NCI-H2081 (cell line): ENCODE results near the gene VAMP5.
"Not testable (repeated sequence)": the region's sequence is repeated elsewhere in the genome, so short reads cannot be mapped to it uniquely, and the experiment has no call there.

Experiments used
- DNase-seq, 2 experiments: peaks; one replicate each; lab custom pipeline; 2025; lab: John Stamatoyannopoulos, UW

The VAMP5 gene

GRCh38 chr2:85601771-85602475 lies 17.7 kb downstream of the VAMP5 start:
- DNase-seq, result no peak

DNA sequence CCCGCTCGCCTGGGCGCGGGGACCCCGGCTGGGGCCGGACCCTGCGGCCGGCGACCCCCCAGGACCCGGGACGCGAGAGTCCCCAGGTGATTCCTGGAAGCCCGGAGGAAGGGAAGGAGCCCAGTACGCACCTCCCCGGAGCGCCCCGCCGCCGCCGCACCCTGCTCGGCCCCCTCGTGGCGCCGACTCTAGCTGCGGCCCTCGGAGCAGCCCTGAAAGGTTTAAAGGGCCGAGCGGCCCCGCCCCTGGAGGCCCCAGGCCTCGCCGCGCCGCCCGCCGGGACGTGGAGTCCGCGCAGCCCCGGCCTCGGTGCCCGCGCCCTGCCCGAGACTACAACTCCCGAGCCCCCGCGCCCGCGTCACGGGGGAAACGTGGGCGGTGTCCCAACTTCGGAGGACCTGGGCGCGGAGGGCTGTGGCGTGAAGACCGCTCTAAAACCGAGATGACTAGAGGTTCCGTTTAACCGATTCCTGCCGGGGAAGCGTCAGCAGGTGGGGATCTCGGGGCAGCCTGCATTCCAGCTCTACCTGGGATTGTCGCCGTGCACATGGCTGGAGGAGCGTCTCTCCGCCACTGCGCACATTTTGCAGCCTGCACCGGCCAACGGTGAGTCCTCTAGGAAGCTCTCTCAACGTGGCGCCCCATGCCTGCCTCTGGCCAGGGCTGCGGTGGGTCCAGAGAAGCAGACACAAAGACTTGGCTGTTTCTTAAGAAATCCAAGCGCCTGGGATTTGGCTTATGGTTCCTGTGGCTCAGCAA lies 18.4 kb downstream of the VAMP5 start, which contains the start of gene TMEM150A:
Gene TMEM150A, minus strand, starts transcription at position 223 of the 759 bp plus-strand sequence. CDS start 750 bp downstream, outside the sequence.
- DNase-seq, result peak; percentile 57 to 76

DNA sequence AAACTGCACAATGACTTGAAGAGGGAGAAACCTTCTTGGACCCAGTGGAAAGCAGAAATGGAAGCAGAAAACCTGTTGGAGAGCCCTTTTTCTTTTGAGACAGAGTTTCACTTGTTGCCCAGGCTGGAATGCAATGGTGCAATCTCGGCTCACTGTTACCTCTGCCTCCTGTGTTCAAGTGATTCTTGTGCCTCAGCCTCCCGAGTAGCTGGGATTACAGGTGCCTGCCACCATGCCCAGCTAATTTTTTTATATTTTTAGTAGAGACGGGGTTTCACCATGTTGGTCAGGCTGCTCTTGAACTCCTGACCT lies 19.9 kb downstream of the VAMP5 start:
- DNase-seq, result not testable (repeated sequence)

DNA sequence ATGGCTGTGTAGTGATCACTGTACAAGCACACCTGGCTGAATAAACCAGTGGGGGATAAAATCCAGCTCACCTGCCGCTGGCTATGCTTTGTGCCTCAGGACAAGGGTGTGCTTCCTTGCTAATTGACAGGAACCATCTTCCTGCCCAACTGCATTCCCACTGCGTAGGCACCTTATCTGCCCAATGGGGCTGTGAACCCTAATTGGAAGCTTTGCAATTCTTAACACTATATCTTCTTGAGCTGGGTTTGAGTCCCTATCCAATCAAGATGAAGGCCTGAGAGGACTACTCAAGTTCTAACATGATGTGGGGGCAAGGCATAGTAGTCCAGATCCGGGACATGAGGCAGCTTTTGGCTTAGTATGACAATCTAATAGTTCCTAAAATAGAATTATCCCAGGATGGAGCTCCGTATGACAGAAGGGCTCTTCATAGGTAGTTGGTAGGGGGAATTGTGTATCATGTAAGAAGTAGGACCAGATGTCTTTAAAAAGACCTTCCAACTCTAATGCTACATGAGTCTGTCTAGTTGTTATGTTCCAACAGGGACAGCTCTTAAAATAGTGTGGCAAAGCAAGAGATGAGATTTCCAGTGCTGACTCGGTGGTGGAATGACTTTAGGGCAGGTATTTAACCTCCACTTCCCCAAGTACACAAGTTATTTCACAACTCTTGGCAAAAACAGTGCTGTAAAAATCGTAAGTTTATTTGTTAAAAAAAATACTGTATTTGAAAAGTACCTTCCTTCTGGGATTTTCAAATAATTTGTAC lies 20.5 kb downstream of the VAMP5 start:
- DNase-seq, result peak in 1 of 2 experiments; percentile 5

DNA sequence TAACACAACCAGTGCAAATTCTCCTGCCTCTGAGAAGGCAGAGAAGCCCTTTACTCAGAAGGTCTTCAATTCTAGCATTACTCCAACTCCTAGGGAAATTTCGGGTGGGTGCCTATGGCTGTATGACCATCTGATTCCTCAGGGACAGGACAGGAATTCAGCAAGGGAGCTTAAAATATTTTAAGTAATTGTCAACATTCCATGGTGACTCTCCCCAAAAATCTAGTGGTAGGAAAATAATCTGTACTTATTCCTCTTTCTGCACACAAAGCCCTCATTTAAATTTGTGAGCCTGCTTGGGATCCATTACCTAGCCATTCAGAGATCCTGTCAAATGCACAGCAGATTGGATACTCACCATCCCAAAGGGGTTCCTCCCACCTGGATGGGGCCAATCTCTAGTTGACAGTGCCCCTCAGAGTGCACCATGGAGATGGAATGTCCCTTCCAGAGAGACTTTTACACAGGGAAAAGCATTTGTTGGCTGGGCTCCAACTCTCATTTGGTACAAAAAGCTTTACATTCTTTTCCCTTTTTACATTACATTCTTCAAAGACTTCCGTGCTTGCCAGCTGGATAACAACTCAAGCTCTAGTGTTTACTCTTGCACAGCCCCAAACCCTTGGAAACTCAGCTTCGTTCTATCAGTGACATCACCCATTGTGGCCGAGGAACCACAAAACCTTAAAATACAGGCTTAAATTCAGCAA lies 21.3 kb downstream of the VAMP5 start:
- DNase-seq, result no peak

GRCh38 chr2:85606116-85606455 lies 21.9 kb downstream of the VAMP5 start:
- DNase-seq, result no peak

- DNase-seq, result no peak
Observed at GRCh38 chr2:85607268-85608215, 23.3 kb downstream of the VAMP5 start.

GRCh38 chr2:85611217-85611704 lies 27.0 kb downstream of the VAMP5 start:
- DNase-seq, result peak in 1 of 2 experiments; percentile 37

DNA sequence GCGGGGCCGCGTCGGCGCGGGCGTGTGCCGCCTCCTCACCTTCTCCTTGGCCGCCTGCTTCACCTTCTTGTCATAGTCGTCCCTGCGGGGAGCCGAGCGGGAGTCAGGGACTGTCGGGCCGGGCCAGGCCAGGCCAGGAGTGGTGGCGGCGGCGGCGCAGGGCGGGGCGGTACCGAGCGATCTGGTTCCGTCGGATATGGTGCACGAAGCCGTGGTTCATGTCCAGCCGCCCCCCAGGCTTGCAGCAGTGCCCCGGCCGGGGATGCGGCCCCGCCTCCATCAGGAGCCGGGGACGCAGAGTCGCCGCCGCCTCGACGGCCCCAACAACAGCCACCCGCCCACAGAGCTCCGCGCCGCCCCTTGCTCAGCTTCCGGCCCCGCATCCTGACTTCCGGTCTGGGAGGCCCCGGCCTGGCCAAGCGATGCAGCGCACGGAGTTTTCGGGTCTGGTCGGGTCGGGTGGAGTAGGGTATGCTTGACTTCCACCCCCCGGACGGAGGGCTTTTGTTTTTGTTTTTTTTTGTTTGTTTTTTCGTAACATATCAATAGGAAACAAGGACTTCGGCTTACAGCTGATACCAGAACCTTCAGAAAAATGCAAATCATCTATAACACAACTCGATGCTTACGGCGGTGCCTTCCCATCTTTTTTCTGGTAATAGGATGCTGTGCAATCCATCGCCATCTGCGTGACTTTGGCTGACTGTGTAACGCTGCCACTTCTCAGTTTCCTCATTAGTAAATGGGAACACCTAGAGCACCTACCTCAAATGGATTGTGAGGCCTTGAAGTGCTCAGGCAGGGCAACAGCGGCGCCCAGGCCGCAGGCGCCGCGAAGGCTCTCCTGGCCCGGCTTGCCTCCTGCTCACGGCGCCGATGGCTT lies 27.7 kb downstream of the VAMP5 start, which contains the start of gene C2orf68:
Gene C2orf68, minus strand, starts transcription at position 362 of the 883 bp plus-strand sequence. Its CDS starts 82 bp downstream, at position 280.
- peak; percentile 84 to 91 for DNase-seq

- DNase-seq, result no peak
Observed at GRCh38 chr2:85613717-85614515, 29.7 kb downstream of the VAMP5 start.

GRCh38 chr2:85614757-85615156 lies 30.5 kb downstream of the VAMP5 start:
- not testable (repeated sequence) for DNase-seq

DNA sequence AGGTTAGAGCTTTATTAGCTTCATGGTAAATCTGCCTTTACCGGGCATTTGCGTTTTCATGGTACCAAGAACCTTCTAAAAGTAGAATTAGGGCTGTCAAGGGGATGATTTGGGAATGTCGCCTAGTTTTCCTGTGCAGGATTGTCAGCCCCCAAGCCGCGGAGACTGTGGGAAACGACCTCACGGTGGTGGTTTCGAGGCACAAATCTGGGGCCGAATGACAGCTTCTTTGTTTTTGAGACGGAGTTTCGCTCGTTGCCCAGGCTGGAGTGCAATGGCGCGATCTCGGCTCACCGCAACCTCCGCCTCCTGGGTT lies 31.1 kb downstream of the VAMP5 start:
- no peak for DNase-seq

- DNase-seq, result not testable (repeated sequence)
Observed at GRCh38 chr2:85617723-85618122, 33.5 kb downstream of the VAMP5 start.

GRCh38 chr2:85619617-85620016 lies 35.4 kb downstream of the VAMP5 start:
- DNase-seq, result no peak

- no peak for DNase-seq
Observed at GRCh38 chr2:85621338-85621737, 37.1 kb downstream of the VAMP5 start.

DNA sequence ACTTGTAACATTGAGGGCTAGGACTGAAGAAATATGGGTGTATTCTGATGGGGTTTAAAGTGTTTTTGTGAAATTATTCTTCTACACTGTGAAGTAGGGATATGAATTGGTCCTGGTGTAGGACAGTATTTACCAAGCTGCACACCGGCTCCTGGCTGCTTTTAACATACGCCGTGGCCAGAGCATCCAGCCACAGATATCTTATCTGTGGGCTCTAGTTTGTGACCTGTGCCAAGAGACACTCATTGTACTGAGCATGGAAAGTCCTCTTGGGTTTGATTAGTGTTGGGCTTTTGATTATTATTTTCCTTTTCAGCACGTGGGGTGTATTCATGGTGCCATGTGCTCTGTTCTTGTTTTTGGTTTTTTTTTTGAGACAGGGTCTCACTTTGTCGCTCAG lies 39.8 kb downstream of the VAMP5 start:
- DNase-seq, result no peak

GRCh38 chr2:85628658-85629057 lies 44.4 kb downstream of the VAMP5 start:
- DNase-seq, result no peak

GRCh38 chr2:85631316-85631715 lies 47.1 kb downstream of the VAMP5 start:
- no peak for DNase-seq

DNA sequence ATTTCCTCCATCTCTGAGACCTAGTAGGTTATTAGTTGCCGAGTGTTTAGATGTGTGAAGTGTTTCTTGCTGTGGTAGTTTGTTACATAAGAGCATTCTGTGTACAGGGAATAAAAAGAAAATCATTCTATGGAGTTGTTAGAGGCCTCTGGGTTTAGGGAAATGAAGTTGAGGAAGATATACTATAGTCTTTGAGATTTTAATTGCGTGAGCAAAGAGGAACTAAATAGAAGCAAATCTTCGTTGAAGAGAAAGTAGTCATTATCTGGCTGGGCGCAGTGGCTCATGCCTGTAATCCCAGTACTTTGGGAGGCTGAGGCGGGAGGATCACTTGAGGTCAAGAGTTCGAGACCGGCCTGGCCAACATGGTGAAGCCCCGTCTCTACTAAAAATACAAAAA lies 50.8 kb downstream of the VAMP5 start:
- no peak for DNase-seq
